GM19025 (cell line): ENCODE results near the gene ZMYND15.
"Not testable (repeated sequence)": the region's sequence is repeated elsewhere in the genome, so short reads cannot be mapped to it uniquely, and the experiment has no call there.

Experiments used
- ATAC-seq: cut with Tn5 transposase; IDR thresholded peaks from one replicate; pipeline ENCODE4 v1.9.1; 2021; ENCODE audit warnings: mild to moderate bottlenecking, low read depth, moderate library complexity; ENCODE audit not compliant: unreplicated experiment

ZMYND15 gene, protein sequence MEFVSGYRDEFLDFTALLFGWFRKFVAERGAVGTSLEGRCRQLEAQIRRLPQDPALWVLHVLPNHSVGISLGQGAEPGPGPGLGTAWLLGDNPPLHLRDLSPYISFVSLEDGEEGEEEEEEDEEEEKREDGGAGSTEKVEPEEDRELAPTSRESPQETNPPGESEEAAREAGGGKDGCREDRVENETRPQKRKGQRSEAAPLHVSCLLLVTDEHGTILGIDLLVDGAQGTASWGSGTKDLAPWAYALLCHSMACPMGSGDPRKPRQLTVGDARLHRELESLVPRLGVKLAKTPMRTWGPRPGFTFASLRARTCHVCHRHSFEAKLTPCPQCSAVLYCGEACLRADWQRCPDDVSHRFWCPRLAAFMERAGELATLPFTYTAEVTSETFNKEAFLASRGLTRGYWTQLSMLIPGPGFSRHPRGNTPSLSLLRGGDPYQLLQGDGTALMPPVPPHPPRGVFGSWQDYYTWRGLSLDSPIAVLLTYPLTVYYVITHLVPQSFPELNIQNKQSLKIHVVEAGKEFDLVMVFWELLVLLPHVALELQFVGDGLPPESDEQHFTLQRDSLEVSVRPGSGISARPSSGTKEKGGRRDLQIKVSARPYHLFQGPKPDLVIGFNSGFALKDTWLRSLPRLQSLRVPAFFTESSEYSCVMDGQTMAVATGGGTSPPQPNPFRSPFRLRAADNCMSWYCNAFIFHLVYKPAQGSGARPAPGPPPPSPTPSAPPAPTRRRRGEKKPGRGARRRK

DNA sequence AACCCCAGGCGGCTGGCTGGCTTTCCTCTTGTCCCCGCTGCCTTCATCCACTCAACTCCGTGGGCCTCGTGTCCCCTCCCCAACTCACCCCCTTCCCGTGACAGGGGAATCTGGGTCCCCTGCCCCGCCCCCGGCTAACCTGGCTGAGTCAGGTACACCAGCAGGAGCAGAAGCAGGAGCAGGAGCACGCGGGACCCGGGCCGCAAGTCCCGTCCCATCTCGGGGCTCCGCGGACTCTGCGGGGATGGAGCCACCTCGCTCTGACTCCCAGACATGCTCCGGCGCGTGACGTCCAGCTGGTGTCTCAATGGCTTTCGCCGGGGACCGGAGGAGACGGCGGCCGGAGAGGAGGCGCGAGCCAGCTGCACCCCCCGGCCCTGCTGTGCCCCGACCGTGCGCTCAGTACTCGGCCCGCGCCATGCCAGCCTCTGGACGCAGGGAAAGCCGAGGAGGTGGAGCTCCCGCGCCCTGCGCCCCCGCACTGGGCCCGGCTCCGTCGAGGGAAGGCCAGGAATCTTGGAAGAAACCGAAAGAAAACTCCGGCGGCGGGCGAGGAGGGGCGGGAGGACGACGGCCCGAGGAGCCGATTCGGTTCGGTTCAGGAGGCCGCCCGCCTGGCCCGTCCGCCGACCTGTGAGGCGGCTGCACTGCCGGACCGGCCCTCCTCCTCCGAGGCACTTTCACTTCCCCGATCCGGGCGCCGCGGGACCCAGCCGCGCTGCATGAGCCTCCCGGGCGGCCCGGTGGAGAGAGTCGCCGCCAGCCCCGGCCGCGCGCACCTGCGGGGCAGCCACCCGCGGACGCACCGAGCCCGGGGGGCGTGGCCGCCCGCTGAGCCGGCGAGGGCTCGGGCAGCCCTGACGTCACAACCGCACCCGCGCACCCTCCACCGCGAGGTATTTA, at the start of gene ZMYND15, which contains the start of gene CXCL16:
Gene ZMYND15, plus strand, starts transcription at position 712 of the 903 bp plus-strand sequence. CDS start 716 bp downstream, outside the sequence.
Gene CXCL16, minus strand, starts transcription at position 807 of the 903 bp plus-strand sequence. Its CDS starts 589 bp downstream, at position 218.
- ATAC-seq: no peak

DNA sequence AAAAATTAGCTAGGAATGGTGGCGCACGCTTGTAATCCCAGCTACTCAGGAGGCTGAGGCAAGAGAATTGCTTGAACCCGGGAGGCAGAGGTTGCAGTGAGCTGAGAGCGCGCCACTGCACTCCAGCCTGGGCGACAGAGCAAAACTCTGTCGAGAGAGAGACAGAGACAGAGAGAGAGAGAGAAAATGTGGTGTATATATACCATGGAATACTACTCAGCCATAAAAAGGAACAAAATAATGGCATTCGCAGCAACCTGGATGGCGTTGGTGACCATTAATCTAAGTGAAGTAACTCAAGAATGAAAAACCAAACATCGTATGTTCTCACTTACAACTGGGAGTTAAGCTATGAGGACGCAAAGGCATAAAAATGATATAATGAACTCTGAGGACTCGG, 49.8 kb upstream of the ZMYND15 start:
- ATAC-seq: not testable (repeated sequence)

DNA sequence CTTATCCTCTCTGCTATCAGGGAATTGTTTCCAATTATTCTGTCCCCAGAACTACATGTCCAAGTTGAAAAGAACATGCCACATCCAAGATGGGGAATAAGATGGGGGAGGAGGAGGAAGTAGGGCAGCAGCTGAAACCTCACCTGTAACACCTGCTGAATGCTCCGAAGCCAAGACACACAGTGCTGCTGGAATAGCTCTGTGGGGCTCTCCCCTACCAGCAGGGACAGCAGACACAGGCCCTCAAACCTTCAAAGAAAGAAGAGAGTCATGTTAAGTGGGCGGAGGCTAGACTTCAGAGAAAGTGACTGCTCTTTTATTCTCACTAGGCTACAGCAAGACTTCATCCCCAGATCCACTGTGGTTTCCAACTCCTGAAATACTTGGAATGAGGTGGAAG, 48.9 kb upstream of the ZMYND15 start:
- no peak for ATAC-seq

DNA sequence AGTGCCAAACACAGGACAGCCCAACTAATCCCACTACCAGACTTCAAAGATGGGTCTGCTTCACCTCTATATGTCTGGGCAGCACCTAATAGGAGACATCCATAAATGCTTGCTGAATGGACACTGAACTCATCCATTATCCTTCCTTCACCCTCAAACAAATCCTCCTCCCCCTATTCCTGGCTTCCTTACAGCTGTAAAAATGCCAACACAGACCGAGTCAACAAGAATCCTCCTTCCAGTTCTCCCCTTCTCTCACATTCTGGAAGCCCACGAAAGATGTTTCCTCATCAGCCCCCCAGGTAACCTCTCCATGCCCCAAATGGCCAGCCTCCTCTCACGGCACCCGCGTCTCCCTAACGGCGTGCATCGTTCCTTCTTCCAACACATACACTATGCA, 47.9 kb upstream of the ZMYND15 start:
- no peak for ATAC-seq

DNA sequence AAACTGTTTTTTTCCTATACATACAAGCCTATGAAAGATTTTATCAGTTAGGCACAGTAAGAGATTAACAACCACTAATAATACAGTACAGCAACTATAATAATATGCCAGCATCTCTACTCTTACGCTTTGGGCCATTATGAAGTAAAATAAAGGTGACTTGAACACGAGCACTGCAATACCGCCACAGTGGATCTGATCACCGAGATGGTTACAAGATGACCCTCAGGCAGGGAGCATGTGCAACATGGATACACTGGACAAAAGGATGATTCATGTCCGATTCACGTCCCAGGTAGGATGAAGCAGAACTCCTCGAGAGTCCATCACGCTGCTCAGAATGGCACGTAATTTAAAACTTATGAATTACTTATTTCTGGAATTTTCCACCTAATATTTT, 46.2 kb upstream of the ZMYND15 start:
- no peak for ATAC-seq

DNA sequence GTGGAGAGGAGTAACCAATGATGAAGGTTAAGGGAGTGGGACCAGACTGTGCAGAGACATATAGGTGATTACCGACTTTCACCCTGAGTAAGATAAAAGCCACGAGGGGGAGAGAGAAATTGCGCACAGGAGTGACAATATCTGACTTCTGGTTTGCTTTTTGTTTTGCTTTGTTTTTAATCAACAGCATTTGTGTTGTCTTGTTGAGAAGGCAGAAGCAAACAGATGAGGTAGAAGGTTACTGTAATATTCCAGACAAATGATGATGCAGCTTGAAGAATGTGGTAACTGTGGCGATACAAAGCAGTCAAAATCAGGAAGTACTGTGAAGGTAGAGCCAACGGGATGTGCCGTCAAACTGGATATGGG, 43.2 kb upstream of the ZMYND15 start:
- ATAC-seq: no peak

DNA sequence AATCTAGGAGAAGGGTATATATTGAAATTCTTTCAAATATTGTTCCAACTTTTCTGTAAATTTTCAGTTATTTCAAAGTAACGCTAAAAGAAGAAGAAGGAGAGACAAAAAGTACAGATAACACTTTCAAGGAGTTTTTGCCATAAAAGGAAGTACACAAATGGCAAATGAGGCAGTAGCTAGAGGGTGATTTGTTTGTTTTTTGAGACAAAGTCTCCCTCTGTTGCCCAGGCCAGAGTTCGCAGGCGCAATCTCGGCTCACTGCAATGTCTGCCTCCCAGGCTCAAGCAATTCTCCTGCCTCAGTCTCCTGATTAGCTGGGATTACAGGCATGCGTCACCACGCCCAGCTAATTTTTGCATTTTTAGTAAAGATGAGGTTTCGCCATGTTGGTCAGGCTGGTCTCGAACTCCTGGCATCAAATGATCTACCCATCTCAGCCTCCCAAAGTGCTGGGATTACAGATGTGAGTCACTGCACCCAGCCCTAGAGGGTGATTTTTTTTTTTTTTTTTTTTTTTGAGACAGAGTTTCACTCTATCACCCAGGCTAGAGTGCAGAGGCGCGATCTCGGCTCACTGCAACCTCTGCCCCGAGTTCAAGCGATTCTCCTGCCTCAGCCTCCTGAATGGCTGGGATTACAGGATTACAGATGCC, 40.1 kb upstream of the ZMYND15 start:
- ATAC-seq: not testable (repeated sequence)

DNA sequence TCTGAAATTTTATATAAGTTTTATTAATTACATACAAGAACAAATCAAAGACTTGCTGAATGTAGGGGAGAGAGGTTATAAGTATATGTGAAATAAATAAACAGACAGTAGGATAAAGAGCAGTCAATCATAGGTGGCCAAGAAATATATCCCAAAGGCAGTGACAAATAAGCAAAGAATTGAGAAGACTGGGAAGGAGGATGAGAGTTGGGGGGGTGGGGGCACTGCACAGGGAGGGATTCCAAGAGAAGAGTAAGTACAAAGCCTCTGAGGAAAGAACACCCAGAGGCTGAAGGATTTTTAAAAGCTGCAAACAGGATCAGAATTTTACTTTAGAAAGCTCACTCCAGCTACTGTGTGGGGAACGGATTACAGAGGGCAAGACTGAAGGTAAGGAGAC, 38.5 kb upstream of the ZMYND15 start:
- ATAC-seq: no peak

DNA sequence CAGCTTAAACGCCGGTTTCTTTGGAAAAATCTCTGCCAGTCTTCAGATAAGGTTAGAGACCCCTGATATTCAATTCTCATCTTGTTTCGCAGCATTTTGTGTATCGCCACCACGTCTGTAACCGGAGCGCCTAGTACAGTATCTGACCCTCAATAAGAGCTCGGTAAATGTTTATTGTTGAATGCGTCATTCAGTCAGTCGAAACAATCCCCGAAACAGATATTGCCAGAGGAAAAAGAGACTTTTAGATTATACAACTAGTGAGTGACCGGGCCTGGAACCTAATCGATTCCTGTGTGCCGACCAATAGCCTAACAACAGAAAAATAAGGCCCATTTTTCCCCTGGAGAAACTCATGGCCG, 36.3 kb upstream of the ZMYND15 start:
- no peak for ATAC-seq

DNA sequence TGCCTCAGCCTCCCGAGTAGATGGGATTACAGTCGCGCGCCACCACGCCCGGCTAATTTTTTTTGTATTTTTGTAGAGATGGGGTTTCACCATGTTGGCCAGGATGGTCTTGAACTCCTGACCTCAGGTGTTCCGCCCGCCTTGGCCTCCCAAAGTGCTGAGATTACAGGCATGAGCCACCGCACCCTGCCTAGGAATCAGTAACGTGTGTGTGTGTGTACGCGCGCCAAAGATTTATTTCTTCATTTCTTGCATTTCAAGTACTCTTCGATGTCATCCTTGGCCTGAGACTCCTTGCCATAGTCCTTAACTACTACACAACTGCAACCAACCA, 35.1 kb upstream of the ZMYND15 start:
- ATAC-seq: not testable (repeated sequence)

DNA sequence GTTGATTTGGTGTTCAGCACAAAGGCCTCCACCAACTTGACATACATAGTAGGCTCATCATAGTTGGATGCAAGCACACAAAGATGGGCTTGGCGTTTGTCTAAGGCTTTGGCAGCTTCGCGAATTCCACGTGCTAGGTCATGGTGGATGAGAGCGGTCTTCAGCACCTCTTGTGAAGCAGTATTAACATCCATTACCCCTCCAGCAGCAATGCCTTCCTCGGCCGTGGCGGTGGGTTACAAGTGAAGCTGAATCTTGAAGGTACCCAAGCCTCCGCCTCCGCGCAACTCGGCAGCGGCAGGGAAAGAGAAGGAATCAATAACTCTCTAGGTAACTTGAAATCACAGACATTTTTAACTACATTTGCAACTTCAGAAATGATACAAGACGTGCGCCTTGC, 34.6 kb upstream of the ZMYND15 start:
- ATAC-seq: no peak

DNA sequence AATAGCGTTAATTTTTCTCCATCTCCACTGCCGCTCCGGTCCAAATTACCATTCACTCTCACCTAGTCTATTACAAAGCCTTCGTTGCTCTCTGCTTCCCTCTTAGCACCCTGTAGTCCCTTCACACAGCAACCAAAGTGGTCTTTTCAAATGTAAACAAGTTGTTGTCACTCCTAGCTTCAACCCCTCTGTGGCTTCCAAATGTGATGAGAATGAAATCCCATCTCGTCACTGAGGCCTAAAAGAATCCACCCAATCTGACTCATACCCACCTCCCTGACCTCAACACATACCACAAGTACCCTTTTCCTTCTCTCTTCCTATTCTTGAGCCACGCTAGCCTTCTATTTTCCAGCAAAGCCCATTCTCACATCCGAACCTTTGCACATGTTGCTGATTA, 33.5 kb upstream of the ZMYND15 start:
- no peak for ATAC-seq

DNA sequence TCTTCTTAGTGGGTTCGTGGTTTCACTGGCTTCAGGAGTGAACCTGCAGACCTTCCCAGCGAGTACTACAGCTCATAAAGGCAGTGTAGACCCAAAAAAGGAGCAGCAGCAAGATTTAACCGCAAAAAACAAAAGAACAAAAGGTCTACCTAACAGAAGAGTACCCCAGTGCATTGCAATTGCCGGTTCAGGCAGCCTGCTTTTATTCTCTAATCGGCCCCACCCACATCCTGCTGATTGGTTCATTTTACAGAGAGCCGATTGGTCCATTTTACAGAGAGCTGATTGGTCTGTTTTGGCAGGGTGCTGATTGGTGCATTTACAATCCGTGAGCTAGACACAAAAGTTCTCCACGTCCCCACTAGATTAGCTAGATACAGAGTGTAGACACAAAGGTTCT, 31.2 kb upstream of the ZMYND15 start:
- no peak for ATAC-seq

DNA sequence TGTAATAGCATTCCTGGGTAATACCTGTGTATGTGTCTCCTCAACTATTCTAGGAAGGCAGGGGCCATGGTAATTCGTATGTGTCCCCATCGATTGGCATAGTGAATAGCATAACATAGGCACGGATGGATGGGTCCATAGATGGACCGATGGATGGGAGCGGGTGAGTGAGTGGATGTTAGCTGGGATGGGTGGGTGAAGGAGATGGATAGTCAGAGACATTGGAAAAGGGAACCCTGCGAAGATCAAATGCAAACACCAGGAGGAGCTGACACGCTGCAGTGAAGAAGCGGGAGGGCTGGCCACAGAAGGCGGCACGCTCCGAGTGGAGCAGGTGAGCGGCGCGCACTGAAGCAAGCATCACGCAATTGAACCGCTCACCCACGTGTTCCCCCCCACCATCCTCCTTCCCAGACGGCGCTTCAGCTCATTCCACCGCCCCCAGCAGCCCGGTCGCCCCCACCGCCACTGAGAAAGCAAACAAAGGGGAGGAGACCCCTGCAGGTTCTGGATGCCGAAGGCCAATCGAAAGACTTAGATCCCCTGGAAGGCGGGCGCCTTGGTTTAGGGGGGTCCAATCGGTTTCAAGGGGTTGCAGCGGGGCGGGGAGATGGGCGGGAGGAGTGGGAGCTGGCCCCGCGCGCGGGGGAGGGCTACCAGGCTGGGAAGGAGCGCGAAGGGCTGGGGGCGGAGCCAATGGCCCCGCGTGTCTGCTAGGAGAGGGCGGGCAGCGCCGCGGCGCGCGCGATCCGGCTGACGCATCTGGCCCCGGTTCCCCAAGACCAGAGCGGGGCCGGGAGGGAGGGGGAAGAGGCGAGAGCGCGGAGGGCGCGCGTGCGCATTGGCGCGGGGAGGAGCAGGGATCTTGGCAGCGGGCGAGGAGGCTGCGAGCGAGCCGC, 29.6 kb upstream of the ZMYND15 start, which contains the start of gene ARRB2:
Gene ARRB2, plus strand, starts transcription at position 839 of the 899 bp plus-strand sequence. CDS start 90 bp downstream, outside the sequence.
- ATAC-seq: peak; percentile 88

DNA sequence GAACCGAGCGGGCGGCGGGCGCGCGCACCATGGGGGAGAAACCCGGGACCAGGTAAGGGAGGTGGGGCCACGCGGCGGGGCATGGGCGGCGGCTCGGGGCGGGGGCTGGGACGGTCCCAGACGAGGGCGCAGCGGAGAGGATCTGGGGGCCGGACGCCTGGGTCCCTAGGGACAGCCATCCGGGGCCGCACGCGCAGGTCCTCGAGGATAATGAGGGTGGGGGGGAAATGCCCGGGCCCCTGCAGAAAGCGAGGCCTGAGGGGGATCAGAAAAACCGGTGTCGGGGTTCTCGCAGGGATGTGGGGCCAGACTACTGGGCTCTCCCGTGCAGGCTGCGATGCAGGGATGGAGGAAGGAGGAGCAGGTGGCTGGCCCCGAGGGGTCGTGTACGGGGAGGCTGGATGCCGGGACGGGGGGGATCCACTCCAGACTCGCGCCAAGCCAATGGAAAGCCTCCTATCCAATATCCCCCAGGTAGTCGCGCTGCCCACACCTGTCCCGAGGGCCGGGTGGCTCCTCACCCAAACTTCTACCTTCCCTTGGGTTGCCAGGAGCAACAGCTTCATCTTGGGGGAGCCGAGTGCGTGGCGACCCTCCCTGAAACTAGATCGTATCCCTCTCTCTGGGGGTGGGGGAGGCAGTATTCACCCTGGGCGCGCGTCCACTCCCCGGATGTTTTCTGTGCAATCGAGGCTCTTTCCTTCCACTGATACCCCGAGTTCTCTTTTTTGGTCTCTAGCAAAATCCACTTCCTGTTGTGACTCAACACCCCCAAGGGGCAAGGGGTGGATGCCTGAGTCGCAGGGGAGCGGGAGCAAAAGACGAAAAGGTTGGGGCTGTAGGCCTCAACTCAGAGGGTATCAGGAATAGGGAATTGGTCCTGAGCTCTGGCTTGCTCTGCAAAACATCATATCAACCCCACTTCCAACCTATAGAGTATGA, 28.7 kb upstream of the ZMYND15 start:
- ATAC-seq: peak; percentile 2

DNA sequence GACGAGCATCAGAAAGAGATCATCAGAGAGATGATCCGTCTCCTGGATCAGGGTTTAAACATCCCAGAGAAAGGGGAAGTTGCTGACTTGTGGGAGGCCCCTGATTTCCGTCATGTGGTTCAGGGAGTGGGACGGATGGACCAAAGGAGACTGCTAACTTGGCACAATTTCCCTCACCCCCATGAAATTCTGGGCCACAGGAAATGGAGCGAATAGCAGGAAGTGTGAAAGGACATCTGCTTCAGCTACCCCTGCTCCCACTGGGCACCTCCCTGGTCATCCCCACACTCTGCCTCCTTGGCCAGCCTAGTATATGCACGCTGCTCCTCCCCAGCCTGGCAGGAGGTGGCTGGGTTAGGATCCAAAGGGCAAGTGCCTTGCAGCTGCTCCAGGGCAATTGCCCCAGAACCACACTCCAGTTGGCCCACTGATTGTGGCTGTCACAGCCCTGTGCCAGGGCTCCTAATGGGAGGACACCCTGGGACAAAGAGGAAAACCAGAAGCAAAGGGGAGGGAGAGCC, 27.9 kb upstream of the ZMYND15 start:
- no peak for ATAC-seq

DNA sequence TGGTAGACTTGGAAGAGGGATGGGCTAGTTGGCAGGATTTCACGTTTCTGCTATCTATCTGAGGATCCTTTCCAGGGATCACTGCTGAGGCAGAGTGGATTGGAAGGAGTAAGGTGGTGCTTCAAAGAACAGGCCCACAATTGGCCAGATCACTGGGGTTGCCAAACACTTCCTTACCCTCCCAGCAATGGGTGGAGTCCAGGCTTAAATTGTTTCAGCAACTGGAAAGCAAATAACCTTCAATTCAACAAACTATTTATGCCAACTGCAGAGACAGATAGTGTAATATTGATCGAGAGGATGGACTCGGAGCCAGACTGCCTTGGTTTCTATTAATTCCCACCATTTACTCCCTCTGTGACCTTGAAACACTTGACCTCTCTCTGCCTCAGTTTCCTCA, 27.1 kb upstream of the ZMYND15 start:
- ATAC-seq: no peak
